C4-2B (cell line): ENCODE measurements around the gene TBC1D22A.

Source experiments
- CTCF ChIP-seq: fragments of 450-650 bp; conservative IDR thresholded peaks from 2 replicates; pipeline ENCODE4 v1.5.1; 2017; ENCODE audit warnings: mild to moderate bottlenecking
- ZFX ChIP-seq: fragments of 450-650 bp; IDR thresholded peaks from 2 replicates; pipeline ENCODE4 v1.6.1; 2017

GRCh38 chr22:47169801-47170140 is 407.3 kb downstream of the TBC1D22A start:
- TF ChIP-seq CTCF (no peak), ZFX (no peak)
